Fibroblast of mammary gland (primary cell): ENCODE measurements around the gene IFI35.
"Not testable (repeated sequence)": the region's sequence is repeated elsewhere in the genome, so short reads cannot be mapped to it uniquely, and the experiment has no call there.

Experiments used
- DNase-seq: peaks from one replicate; pipeline ENCODE4 v3.0.0-alpha.2; 2010; ENCODE audit warnings: low read depth
- H3K4me3 ChIP-seq: 2 replicates; pipeline ENCODE4 v1.5.1; 2011; ENCODE audit warnings: low read depth, mild to moderate bottlenecking, low read length, moderate library complexity; ENCODE audit not compliant: control insufficient read depth
- TF ChIP-seq, protein P1 (sequence below): conservative IDR thresholded peaks from 2 replicates; pipeline ENCODE4 v1.5.1; 2011; ENCODE audit warnings: low read depth, low read length, inconsistent platforms; ENCODE audit not compliant: control insufficient read depth, insufficient read depth

IFI35 gene

DNA sequence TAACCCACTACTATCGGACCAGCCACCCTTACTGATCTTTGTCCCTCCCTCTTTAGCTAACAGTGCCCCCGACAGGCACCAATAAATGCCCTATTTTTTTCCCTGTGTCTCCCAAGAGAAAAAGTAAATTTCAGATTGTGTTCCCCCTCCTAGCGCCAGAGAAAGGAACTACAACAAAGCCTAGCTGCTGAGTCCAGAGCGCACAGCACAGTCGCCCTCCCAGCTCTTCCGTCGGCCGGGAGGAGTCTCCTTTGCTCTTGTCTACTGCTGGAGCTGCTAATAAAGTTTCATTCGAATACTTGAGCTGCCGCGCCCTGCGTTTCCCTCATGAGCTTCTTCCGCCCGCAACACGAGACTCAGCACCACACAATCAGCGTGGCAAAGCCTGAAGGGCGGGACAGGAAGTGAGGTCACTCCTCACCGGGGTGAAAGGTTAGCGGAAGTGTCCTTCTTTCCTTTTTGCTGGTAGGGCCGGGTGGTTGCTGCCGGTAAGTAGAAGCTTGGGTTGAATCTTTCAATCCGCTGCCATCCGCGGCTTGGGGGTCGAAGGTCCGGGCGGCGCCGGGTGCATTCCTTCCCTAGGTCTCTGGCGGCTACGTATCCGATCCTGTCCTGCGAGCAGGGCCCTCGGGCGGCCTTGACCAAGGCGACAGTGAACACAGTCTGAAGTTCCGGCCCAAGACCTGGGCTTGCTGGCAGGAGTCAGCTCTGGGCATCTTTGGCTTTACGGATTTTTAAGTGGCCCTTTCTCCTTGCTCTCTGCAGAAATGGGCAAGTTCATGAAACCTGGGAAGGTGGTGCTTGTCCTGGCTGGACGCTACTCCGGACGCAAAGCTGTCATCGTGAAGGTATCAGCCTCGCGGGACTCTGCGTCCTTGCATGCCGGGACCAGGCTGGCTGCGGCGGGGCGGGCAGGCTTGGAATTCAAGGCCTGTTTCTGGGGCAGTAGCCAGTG is 8.3 kb upstream of the IFI35 start, which contains the start of gene RPL27:
TSS of gene RPL27 (plus strand) at position 436 of the 955 bp plus-strand sequence. CDS start at position 768, 332 bp downstream.
- H3K4me3 ChIP-seq, result peak within 1 kb of the TSS; percentile 99
- TF ChIP-seq, protein P1, sequence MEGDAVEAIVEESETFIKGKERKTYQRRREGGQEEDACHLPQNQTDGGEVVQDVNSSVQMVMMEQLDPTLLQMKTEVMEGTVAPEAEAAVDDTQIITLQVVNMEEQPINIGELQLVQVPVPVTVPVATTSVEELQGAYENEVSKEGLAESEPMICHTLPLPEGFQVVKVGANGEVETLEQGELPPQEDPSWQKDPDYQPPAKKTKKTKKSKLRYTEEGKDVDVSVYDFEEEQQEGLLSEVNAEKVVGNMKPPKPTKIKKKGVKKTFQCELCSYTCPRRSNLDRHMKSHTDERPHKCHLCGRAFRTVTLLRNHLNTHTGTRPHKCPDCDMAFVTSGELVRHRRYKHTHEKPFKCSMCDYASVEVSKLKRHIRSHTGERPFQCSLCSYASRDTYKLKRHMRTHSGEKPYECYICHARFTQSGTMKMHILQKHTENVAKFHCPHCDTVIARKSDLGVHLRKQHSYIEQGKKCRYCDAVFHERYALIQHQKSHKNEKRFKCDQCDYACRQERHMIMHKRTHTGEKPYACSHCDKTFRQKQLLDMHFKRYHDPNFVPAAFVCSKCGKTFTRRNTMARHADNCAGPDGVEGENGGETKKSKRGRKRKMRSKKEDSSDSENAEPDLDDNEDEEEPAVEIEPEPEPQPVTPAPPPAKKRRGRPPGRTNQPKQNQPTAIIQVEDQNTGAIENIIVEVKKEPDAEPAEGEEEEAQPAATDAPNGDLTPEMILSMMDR, result peak; percentile 77
- peak; percentile 100 for DNase-seq

DNA sequence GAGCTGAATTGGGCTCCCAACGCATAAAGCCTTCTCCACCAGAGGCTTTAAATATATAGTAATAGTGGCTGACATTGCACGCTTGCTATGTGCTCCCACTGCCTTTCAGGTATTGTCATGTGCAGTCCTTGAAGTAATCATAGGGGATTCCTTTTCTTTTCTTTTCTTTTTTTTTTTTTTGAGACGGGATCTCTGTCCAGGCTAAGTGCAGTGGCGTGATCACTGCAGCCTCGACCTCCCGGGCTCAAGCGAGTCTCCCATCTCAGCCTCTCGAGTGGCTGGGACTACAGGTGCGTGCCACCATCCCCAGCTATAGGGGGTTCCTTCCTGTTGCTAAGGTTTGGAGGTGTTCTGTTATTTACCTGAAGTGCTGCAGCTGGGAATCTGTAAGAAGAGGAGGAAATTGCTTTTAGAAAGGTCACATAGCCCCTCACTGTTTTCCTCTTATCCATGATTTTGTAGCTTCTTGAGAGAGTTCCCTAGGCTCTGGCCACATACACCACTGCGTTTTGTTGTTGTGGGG is 7.5 kb upstream of the IFI35 start:
- H3K4me3 ChIP-seq, result peak overlapping the region; percentile 99
- TF ChIP-seq, protein P1, result no peak
- DNase-seq, result no peak

- not testable (repeated sequence) for H3K4me3 ChIP-seq, DNase-seq
Measured at GRCh38 chr17:43000894-43001293, 5.7 kb upstream of the IFI35 start.

GRCh38 chr17:43003542-43004172 is 2.9 kb upstream of the IFI35 start:
- H3K4me3 ChIP-seq, result no peak overlapping the region
- TF ChIP-seq, protein P1, result no peak
- peak; percentile 77 for DNase-seq

DNA sequence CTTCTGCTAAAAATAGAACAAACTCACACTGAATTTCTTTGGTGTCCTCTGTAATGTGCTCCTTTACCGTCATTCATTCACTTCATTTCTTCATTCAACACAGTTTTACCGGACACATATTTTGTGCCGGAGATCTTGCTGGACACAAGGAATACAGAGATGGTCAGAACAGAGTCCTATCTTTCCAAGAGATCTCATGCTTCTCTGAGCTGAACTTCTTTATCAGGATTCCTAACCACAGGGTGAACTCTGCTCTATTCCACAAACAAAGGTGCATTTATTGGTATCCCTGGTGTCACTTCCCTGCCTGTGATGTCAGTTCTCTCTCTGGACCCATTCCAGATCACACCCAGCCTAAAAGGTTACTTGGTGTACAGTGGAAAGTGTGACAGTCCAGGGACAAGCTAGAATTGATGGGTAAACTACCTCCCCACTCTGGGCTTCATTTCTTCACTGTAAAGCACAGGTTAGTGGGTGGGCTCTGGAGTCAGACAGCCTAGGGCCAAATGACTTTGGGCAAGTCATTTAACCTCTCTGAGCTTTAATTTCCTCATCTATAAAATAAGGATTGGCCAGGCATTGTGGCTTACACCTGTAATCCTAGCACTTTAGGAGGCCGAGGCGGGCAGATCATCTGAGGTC is 4.2 kb downstream of the IFI35 start:
- TF ChIP-seq, protein P1, result no peak
- H3K4me3 ChIP-seq, result no peak overlapping the region
- DNase-seq, result no peak

- no peak for DNase-seq
Measured at GRCh38 chr17:43011728-43012472, 5.3 kb downstream of the IFI35 start.

More at GRCh38 chr17:43011728-43012472, 5.3 kb downstream of the IFI35 start:
- H3K4me3 ChIP-seq, result no peak overlapping the region
- TF ChIP-seq, protein P1, result no peak
